Activated naive CD8-positive, alpha-beta T cell treated with anti-CD3 and anti-CD28 coated beads, Interleukin-2, amount 10 ng/mL, durations not matched to agents 7 days and 5 days (primary cell): ENCODE data around the gene GLI1. TPM values are rescaled to one million over a fixed set of nuclear protein-coding genes. Genes with fewer than 3 reads are reported as not detected.
"Not testable (repeated sequence)": the region's sequence is repeated elsewhere in the genome, so short reads cannot be mapped to it uniquely, and the experiment has no call there.

Experiments used
- ATAC-seq: fragments of 150-1000 bp; cut with Tn5 transposase; one replicate; pipeline ENCODE4 v1.10.0; 2021; ENCODE audit warnings: low read depth, moderate library complexity
- POLR2A ChIA-PET: fragments of 350-600 bp; sonication (Branson Sonifier 250); formaldehyde crosslinking; loops from one replicate; lab custom pipeline; 2021; ENCODE audit warnings: antibody characterized with exemption; lab: Charles Lee
- DNase-seq: peaks from one replicate; pipeline ENCODE4 v3.0.0; 2021
- H3K27ac Mint-ChIP-seq: one replicate; pipeline ENCODE4 v1.8.0; 2022; ENCODE audit warnings: mild to moderate bottlenecking, mixed read lengths
- H3K27me3 Mint-ChIP-seq: one replicate; pipeline ENCODE4 v1.8.0; 2022; ENCODE audit warnings: mild to moderate bottlenecking, moderate library complexity, mixed read lengths
- H3K36me3 Mint-ChIP-seq: one replicate; pipeline ENCODE4 v1.8.0; 2021; ENCODE audit warnings: mild to moderate bottlenecking, mixed read lengths
- H3K4me1 Mint-ChIP-seq: one replicate; pipeline ENCODE4 v1.8.0; 2021; ENCODE audit warnings: mixed read lengths
- H3K4me3 Mint-ChIP-seq: one replicate; pipeline ENCODE4 v1.8.0; 2022; ENCODE audit warnings: mild to moderate bottlenecking, moderate library complexity, mixed read lengths
- H3K9me3 Mint-ChIP-seq: one replicate; pipeline ENCODE4 v1.8.0; 2021; ENCODE audit warnings: mixed read lengths
- total RNA-seq, 2 experiments: library from RNA; stranded (reverse); gene quantifications; one replicate each; pipeline ENCODE4 v1.2.3, GENCODE V29; 2021

Gene GLI1
- total RNA-seq, 2 experiments from 2014 or later: 0.54 to 0.86 TPM

DNA sequence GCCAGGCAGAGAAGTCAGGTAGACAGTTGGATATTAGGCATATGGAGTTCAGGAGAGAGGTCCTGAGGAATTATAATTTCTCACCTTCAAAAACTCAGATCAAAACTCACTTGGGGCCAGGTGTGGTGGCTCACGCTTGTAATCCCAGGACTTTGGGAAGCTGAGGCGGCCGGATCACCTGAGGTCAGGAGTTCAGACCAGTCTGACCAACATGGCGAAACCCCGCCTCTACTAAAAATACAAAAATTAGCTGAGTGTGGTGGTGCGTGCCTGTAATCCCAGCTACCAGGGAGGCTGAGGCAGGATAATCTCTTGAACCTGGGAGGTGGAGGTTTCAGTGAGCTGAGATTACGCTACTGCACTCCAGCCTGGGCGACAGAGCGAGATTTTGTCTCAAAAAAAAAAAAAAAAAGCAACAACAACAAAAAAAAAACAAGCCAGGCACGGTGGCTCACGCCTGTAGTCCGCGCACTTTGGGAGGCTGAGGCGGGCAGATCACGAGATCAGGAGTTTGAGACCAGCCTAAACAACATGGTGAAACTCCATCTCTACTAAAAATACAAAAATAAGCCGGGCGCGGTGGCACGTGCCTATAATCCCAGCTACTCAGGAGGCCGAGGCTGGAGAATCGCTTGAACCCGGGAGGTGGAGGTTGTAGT is 42.9 kb downstream of the GLI1 start:
- DNase-seq: peak; percentile 23
- H3K27me3 Mint-ChIP-seq, H3K9me3 Mint-ChIP-seq, ATAC-seq, H3K4me3 Mint-ChIP-seq, H3K27ac Mint-ChIP-seq, H3K4me1 Mint-ChIP-seq: not testable (repeated sequence)
- H3K36me3 Mint-ChIP-seq: peaks cover 62% of the 10 kb centered on the region
- POLR2A ChIA-PET: interaction anchor here (0.7 to 1.0 kb wide), 2 partner anchors 16 to 827 kb away, joined by 3 to 7 read pairs; no protein-coding TSS in a partner anchor

DNA sequence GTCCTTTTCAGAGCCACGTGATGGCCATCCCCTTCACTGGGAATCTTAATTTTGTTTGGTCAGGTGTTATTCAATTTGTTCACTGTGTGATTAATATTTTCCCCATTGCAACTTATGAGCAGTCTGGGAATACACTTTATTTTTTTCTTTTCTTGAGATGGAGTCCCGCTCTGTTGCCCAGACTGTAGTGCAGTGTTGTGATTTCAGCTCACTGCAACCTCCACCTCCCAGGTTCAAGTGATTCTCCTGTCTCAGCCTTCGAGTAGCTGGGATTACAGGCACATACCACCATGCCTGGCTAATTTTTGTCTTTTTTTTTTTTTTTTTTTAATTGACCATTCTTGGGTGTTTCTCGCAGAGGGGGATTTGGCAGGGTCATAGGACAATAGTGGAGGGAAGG is 47.0 kb downstream of the GLI1 start:
- not testable (repeated sequence) for ATAC-seq, H3K4me3 Mint-ChIP-seq, H3K4me1 Mint-ChIP-seq, H3K27me3 Mint-ChIP-seq, H3K9me3 Mint-ChIP-seq, H3K27ac Mint-ChIP-seq, DNase-seq
- POLR2A ChIA-PET: interaction anchor here (0.7 kb wide), 1 partner anchor 28 kb away, joined by 3 read pairs; no protein-coding TSS in a partner anchor
- peaks cover 32% of the 10 kb centered on the region for H3K36me3 Mint-ChIP-seq

DNA sequence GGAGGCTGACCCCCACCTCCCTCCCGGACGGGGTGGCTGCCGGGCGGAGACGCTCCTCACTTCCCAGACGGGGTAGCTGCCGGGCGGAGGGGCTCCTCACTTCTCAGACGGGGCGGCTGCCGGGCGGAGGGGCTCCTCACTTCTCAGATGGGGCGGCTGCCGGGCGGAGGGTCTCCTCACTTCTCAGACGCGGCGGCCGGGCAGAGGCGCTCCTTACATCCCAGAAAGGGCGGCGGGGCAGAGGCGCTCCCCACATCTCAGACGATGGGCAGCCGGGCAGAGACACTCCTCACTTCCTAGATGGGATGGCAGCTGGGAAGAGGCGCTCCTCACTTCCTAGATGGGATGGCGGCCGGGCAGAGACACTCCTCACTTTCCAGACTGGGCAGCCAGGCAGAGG is 48.2 kb downstream of the GLI1 start:
- POLR2A ChIA-PET, ATAC-seq, H3K27me3 Mint-ChIP-seq, H3K4me3 Mint-ChIP-seq, H3K9me3 Mint-ChIP-seq, H3K27ac Mint-ChIP-seq, DNase-seq, H3K4me1 Mint-ChIP-seq: not testable (repeated sequence)
- peaks cover 34% of the 10 kb centered on the region for H3K36me3 Mint-ChIP-seq

DNA sequence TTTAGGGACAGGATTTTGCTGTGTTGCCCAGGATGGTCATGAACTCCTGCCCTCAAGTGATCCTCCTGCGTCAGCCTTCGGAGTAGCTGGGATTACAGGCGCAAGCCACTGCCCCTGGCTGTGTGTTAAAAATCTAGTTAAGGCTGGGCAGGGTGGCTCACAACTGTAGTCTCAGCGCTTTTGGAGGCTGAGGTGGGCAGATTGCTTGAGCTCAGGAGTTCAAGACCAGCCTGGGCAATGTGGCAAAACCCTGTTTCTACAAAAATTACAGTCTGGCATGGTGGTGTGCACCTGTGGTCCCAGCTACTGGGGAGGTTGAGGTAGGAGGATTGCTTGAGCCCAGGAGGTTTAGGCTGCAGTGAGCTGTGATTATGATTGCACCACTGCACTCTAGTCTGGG is 51.6 kb downstream of the GLI1 start:
- DNase-seq: no peak
- H3K4me1 Mint-ChIP-seq: peaks cover 9% of the 10 kb centered on the region
- no peaks in the 10 kb centered on the region for H3K27me3 Mint-ChIP-seq
- POLR2A ChIA-PET: interaction anchor here (1.6 to 3.1 kb wide), 2 partner anchors 8 to 34 kb away, joined by 4 to 16 read pairs; partner anchors contain the start of gene DDIT3
- peaks cover 33% of the 10 kb centered on the region for H3K36me3 Mint-ChIP-seq
- no peak overlapping the region for H3K27ac Mint-ChIP-seq
- no peak overlapping the region for H3K4me3 Mint-ChIP-seq
- H3K9me3 Mint-ChIP-seq: no peaks in the 10 kb centered on the region
- no peak for ATAC-seq

DNA sequence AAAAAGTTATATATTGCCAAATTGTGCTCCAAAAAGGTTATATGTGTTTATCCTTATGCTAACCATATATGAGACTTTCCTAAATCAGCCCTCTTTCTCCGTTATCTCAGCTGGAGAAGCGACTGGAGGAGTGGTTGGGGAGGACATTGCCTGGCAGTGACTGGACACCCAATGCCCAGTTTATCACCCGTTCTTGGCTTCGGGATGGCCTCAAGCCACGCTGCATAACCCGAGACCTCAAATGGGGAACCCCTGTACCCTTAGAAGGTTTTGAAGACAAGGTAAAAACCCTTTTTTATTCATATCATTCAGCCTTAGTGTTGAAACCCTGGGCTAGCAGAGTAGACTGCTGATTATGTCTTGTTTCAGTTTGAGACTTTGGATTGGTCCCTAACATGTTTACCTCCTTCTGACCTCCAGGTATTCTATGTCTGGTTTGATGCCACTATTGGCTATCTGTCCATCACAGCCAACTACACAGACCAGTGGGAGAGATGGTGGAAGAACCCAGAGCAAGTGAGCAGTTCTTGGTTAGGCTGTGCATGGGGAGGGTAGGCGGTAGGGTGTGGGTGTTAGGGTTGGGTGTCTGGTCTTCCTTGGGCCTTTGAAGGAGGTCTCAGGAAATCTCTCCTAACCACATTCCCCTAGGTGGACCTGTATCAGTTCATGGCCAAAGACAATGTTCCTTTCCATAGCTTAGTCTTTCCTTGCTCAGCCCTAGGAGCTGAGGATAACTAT is 52.2 kb downstream of the GLI1 start:
- H3K4me3 Mint-ChIP-seq: no peak overlapping the region
- DNase-seq (no peak), ATAC-seq (no peak)
- POLR2A ChIA-PET: interaction anchor here (0.6 to 3.1 kb wide), 4 partner anchors 7 to 35 kb away, joined by 3 to 16 read pairs (median 4); partner anchors contain the start of gene DDIT3
- peaks cover 33% of the 10 kb centered on the region for H3K36me3 Mint-ChIP-seq
- no peaks in the 10 kb centered on the region for H3K27me3 Mint-ChIP-seq
- H3K9me3 Mint-ChIP-seq: no peaks in the 10 kb centered on the region
- H3K4me1 Mint-ChIP-seq: peaks cover 10% of the 10 kb centered on the region
- peak overlapping the region; percentile 46 for H3K27ac Mint-ChIP-seq

DNA sequence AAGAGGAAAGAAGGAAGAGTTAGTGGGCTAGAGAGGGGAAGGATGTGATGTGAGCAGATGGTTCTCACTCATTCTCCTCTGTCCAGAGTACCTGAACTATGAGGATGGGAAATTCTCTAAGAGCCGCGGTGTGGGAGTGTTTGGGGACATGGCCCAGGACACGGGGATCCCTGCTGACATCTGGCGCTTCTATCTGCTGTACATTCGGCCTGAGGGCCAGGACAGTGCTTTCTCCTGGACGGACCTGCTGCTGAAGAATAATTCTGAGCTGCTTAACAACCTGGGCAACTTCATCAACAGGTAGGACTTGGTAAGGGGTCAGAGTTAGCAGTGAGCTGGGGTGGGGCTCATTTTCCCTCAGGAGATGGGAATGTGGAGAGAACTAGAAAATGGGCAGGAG is 53.1 kb downstream of the GLI1 start:
- Mint-ChIP-seq H3K4me1 (peaks cover 16% of the 10 kb centered on the region), H3K27ac (peak overlapping the region; percentile 46), H3K36me3 (peaks cover 39% of the 10 kb centered on the region), H3K9me3 (no peaks in the 10 kb centered on the region), H3K27me3 (no peaks in the 10 kb centered on the region), H3K4me3 (no peak overlapping the region)
- ATAC-seq: no peak
- POLR2A ChIA-PET: interaction anchor here (0.6 to 1.6 kb wide), 3 partner anchors 8 to 36 kb away, joined by 3 to 4 read pairs (median 3); partner anchors contain the start of gene DDIT3
- DNase-seq: no peak

DNA sequence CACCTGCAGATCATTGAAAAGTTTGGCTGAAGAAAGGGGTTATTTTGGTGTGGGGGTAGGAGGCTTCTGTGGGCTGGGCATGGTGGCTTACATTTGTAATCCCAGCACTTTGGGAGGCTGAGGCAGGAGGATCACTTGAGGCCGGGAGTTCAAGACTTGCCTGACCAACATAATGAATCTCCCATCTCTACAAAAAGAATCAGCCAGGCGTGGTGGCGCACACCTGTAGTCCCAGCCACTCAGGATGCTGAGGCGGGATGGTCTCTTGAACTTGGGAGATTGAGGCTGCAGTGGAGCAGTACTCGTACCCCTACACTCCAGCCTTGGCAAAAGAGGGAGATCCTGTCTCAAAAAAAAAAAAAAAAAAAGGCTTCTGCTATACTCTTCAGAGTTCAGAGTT is 53.7 kb downstream of the GLI1 start:
- H3K27me3 Mint-ChIP-seq: no peaks in the 10 kb centered on the region
- ATAC-seq (no peak), DNase-seq (no peak)
- H3K4me1 Mint-ChIP-seq: peaks cover 20% of the 10 kb centered on the region
- H3K9me3 Mint-ChIP-seq: no peaks in the 10 kb centered on the region
- H3K27ac Mint-ChIP-seq: no peak overlapping the region
- POLR2A ChIA-PET: interaction anchor here (0.6 kb wide), 2 partner anchors 9 to 482 kb away, joined by 3 to 5 read pairs; no protein-coding TSS in a partner anchor
- no peak overlapping the region for H3K4me3 Mint-ChIP-seq
- H3K36me3 Mint-ChIP-seq: peaks cover 40% of the 10 kb centered on the region

DNA sequence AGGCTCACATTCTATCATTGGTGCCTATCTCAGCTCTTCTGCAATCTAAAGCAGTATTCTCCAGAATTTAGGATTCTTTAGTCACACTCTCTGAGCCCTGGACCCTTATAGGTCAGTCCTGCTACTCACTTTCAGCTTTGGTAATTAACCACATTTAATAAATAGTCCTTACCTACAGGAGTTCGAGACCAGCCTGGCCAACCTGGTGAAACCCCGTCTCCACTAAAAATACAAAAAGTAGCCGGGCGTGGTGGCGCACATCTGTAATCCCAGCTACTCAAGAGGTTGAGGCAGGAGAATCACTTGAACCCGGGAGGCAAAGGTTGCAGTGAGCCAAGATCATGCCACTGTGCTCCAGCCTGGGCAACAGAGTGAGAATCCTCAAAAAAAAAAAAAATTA is 54.1 kb downstream of the GLI1 start:
- not testable (repeated sequence) for H3K27ac Mint-ChIP-seq

DNA sequence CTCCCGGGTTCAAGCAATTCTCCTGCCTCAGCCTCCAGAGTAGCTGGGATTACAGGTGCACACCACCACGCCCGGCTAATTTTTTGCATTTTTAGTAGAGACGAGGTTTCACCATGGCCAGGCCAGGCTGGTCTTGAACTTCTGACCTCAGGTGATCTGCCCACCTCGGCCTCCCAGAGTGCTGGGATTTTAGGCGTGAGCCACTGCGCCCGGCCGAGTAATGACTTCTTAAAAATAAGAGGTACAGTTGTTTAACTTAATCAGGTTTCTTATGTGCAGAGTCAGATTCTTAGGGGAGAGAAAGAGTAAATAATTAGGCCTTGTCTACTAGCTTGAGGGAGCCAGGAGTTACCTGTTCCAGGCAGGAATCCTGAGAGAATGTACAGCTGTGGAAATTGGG is 54.7 kb downstream of the GLI1 start:
- Mint-ChIP-seq H3K4me1 (peaks cover 28% of the 10 kb centered on the region), H3K36me3 (peaks cover 46% of the 10 kb centered on the region)
- not testable (repeated sequence) for H3K4me3 Mint-ChIP-seq, H3K27ac Mint-ChIP-seq, H3K9me3 Mint-ChIP-seq, DNase-seq, ATAC-seq, H3K27me3 Mint-ChIP-seq
- POLR2A ChIA-PET: interaction anchor here (0.9 to 1.2 kb wide), 2 partner anchors 33 to 36 kb away, joined by 3 read pairs; no protein-coding TSS in a partner anchor

More for the DNA sequence above, 54.1 kb downstream of the GLI1 start:
- H3K4me3 Mint-ChIP-seq, ATAC-seq, DNase-seq, H3K27me3 Mint-ChIP-seq, H3K9me3 Mint-ChIP-seq: not testable (repeated sequence)
- peaks cover 41% of the 10 kb centered on the region for H3K36me3 Mint-ChIP-seq
- H3K4me1 Mint-ChIP-seq: peaks cover 23% of the 10 kb centered on the region
- POLR2A ChIA-PET: interaction anchor here (0.6 to 0.9 kb wide), 2 partner anchors 32 to 483 kb away, joined by 3 to 5 read pairs; no protein-coding TSS in a partner anchor

DNA sequence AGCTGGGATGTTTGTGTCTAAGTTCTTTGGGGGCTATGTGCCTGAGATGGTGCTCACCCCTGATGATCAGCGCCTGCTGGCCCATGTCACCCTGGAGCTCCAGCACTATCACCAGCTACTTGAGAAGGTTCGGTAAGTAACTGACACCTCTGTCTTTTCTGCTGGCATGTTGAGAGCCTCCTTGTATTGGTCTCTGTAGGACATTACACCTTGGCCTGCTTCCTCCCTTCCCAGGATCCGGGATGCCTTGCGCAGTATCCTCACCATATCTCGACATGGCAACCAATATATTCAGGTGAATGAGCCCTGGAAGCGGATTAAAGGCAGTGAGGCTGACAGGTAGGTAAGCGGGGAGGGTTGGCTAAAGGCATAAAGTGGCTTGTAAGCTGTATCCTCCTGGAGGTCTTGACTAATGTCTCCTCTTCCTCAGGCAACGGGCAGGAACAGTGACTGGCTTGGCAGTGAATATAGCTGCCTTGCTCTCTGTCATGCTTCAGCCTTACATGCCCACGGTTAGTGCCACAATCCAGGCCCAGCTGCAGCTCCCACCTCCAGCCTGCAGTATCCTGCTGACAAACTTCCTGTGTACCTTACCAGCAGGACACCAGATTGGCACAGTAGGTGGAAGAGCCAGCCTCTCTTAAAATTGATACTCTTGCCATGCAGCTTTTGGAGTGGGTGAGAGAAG is 55.3 kb downstream of the GLI1 start:
- no peaks in the 10 kb centered on the region for H3K9me3 Mint-ChIP-seq
- H3K4me1 Mint-ChIP-seq: peaks cover 29% of the 10 kb centered on the region
- no peak overlapping the region for H3K27ac Mint-ChIP-seq
- ATAC-seq (no peak), DNase-seq (no peak)
- no peak overlapping the region for H3K4me3 Mint-ChIP-seq
- POLR2A ChIA-PET: interaction anchor here (0.9 to 1.2 kb wide), 2 partner anchors 33 to 37 kb away, joined by 3 read pairs; no protein-coding TSS in a partner anchor
- no peaks in the 10 kb centered on the region for H3K27me3 Mint-ChIP-seq
- peaks cover 47% of the 10 kb centered on the region for H3K36me3 Mint-ChIP-seq

DNA sequence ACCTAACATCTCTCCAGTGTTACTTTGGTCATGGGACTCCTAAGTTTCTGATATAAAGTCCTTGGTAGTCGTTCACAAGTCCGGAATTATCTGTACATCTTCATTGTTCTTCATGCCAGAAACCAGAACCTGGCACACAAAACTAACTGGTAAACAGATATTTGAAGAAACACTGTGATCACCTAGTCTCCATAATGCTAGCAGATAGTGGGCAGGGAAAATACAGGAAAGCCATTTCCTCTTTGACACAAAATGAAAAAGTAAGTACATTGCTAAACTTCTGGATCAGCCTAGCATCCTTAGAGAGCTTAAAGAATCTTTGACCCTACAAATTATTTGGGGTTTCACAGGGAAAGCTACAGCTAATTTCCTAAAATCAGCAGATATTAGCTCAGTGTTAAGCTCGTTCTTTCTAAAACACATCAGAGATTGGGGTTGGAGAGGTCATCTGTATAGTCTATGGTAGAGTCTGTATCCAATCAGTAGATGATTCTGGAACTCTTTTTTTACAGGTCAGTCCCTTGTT is 55.9 kb downstream of the GLI1 start:
- H3K27ac Mint-ChIP-seq: no peak overlapping the region
- POLR2A ChIA-PET: interaction anchor here (0.8 to 1.2 kb wide), 2 partner anchors 15 to 38 kb away, joined by 3 to 5 read pairs; no protein-coding TSS in a partner anchor
- peaks cover 50% of the 10 kb centered on the region for H3K36me3 Mint-ChIP-seq
- peaks cover 29% of the 10 kb centered on the region for H3K4me1 Mint-ChIP-seq
- no peaks in the 10 kb centered on the region for H3K27me3 Mint-ChIP-seq
- ATAC-seq: no peak
- no peak for DNase-seq
- no peaks in the 10 kb centered on the region for H3K9me3 Mint-ChIP-seq
- H3K4me3 Mint-ChIP-seq: no peak overlapping the region

DNA sequence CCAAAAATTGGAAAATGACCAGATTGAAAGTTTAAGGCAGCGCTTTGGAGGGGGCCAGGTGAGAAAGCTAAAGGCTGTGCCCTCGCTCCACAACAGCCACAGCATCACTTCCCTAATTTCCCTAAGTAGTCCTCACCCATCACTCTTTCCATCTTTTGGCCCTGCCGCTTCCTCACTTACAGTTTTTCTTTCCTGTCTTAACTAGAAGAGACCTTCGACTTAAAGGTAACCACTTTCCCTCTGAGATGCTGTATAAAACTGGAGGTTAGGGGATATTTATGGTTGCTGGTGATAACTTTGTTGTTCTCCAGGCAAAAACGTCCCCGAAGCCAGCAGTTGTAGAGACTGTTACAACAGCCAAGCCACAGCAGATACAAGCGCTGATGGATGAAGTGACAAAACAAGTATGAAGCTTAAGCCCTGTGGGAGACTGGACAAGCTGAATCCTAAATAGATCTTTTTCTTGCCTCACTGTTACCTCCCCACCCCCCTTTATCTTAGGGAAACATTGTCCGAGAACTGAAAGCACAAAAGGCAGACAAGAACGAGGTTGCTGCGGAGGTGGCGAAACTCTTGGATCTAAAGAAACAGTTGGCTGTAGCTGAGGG is 56.5 kb downstream of the GLI1 start:
- Mint-ChIP-seq H3K9me3 (no peaks in the 10 kb centered on the region), H3K4me1 (peaks cover 31% of the 10 kb centered on the region), H3K27ac (no peak overlapping the region), H3K27me3 (no peaks in the 10 kb centered on the region), H3K4me3 (no peak overlapping the region), H3K36me3 (peaks cover 50% of the 10 kb centered on the region)
- ATAC-seq (no peak), DNase-seq (no peak)
- POLR2A ChIA-PET: interaction anchor here (0.8 kb wide), 1 partner anchor 15 kb away, joined by 5 read pairs; no protein-coding TSS in a partner anchor
